ENCODE data around the gene EHBP1. TPM values are rescaled to one million over a fixed set of nuclear protein-coding genes. Genes with fewer than 3 reads are reported as not detected.
A peak's percentile ranks its signal among the peaks of the same experiment; 100 is the strongest.
"Not testable (repeated sequence)": the region's sequence is repeated elsewhere in the genome, so short reads cannot be mapped to it uniquely, and the experiment has no call there.

EHBP1 gene
- total RNA-seq, 1 donor from 2014 or later = 46.5 TPM

DNA sequence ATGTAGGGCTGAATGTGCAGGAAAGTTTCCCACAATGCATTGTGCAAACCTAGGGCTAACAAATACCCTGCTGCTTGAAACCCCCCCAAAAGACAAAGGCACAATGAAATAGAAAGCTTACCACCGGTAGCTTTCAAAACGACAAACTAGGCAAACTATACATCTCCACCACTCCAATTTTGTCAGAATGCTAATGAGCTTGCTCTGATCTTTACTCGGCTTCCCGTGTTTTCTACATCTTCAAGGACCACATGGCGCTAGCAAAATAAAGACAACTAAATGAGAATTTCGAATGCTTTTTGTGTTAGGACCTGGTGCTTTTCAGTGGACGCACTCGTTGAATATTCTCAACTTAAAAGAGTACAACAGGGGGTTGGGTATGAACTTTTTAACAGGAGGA lies 307.9 kb downstream of the EHBP1 start:
- TF ChIP-seq, protein P1, sequence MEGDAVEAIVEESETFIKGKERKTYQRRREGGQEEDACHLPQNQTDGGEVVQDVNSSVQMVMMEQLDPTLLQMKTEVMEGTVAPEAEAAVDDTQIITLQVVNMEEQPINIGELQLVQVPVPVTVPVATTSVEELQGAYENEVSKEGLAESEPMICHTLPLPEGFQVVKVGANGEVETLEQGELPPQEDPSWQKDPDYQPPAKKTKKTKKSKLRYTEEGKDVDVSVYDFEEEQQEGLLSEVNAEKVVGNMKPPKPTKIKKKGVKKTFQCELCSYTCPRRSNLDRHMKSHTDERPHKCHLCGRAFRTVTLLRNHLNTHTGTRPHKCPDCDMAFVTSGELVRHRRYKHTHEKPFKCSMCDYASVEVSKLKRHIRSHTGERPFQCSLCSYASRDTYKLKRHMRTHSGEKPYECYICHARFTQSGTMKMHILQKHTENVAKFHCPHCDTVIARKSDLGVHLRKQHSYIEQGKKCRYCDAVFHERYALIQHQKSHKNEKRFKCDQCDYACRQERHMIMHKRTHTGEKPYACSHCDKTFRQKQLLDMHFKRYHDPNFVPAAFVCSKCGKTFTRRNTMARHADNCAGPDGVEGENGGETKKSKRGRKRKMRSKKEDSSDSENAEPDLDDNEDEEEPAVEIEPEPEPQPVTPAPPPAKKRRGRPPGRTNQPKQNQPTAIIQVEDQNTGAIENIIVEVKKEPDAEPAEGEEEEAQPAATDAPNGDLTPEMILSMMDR (IDR thresholded peaks at IDR 0.05) = no peak
- Mint-ChIP-seq H3K36me3 (ENCODE audit: unreplicated experiment) (peaks cover 18% of the 10 kb centered on the region), H3K4me3 (ENCODE audit: unreplicated experiment) (no peak overlapping the region), H3K9me3 (ENCODE audit: unreplicated experiment) (no peaks in the 10 kb centered on the region), H3K27ac (ENCODE audit: unreplicated experiment) (no peak overlapping the region), H3K27me3 (ENCODE audit: unreplicated experiment) (no peaks in the 10 kb centered on the region), H3K4me1 (ENCODE audit: unreplicated experiment) (peaks cover 4% of the 10 kb centered on the region)
- DNase-seq (ENCODE audit: extremely low spot score, unreplicated experiment) = no peak

DNA sequence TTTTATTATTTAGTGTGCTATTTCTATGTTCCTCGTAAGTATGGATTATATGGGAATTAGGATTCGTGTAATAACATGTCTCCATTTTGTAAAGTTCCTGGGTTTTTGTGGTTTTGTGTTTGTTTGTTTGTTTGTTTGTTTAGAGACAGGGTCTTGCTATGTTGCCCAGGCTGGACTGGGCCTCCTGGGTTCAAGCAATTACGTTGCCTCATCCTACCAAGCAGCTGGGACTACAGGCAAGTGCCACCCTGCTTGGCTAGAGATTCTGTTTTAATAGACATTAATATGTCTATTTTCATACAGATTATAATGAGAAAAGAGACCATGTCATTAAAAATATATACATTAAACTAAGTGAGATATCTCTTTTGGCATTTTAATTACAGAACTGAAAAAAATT lies 309.9 kb downstream of the EHBP1 start:
- Mint-ChIP-seq H3K9me3 (ENCODE audit: unreplicated experiment) (no peaks in the 10 kb centered on the region), H3K36me3 (ENCODE audit: unreplicated experiment) (peaks cover 20% of the 10 kb centered on the region), H3K4me1 (ENCODE audit: unreplicated experiment) (no peaks in the 10 kb centered on the region), H3K27me3 (ENCODE audit: unreplicated experiment) (no peaks in the 10 kb centered on the region), H3K27ac (ENCODE audit: unreplicated experiment) (no peak overlapping the region), H3K4me3 (ENCODE audit: unreplicated experiment) (no peak overlapping the region)
- DNase-seq (ENCODE audit: extremely low spot score, unreplicated experiment) = no peak
- TF ChIP-seq, protein P1 (IDR thresholded peaks at IDR 0.05) = no peak

DNA sequence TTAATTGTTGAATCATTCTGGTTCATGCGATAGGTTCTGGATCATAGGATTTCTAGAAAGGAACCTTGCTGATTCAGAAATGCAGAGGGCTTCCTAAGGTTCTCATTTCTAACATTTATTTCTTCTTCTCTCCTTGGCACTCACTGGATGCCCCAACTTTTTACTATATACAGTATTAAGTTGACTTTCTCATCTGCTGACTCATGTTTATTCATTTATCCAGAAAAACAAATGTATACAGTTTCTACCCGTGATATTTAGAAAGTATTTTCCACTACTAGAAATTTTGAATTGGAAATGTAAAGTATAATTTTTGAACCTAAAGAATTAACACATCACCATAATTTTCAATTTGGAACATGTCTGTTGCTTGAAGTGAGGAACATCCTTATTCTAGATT lies 312.9 kb downstream of the EHBP1 start:
- Mint-ChIP-seq H3K4me3 (ENCODE audit: unreplicated experiment) (no peak overlapping the region), H3K9me3 (ENCODE audit: unreplicated experiment) (no peaks in the 10 kb centered on the region), H3K27me3 (ENCODE audit: unreplicated experiment) (no peaks in the 10 kb centered on the region), H3K27ac (ENCODE audit: unreplicated experiment) (no peak overlapping the region), H3K36me3 (ENCODE audit: unreplicated experiment) (peaks cover 19% of the 10 kb centered on the region), H3K4me1 (ENCODE audit: unreplicated experiment) (no peaks in the 10 kb centered on the region)
- TF ChIP-seq, protein P1 (IDR thresholded peaks at IDR 0.05) = no peak
- no peak for DNase-seq (ENCODE audit: extremely low spot score, unreplicated experiment)

DNA sequence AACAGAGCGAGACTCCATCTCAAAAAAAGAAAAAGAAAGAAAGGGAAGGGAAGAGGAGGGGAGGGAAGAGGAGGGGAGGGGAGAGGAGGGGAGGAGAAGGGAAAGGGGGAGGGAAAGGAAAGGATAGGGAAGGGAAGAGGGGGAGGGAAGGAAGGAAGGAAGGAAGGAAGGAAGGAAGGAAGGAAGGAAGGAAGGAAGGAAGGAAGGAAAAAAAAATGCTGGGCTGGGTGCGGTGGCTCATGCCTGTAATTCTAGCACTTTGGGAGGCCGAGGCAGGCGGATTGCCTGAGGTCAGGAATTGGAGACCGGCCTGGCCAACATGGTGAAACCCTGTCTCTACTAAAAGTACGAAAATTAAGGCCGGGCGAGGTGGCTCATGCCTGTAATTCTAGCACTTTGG lies 314.2 kb downstream of the EHBP1 start:
- not testable (repeated sequence) for H3K4me1 Mint-ChIP-seq (ENCODE audit: unreplicated experiment); H3K4me3 Mint-ChIP-seq (ENCODE audit: unreplicated experiment); H3K27ac Mint-ChIP-seq (ENCODE audit: unreplicated experiment); H3K27me3 Mint-ChIP-seq (ENCODE audit: unreplicated experiment); H3K9me3 Mint-ChIP-seq (ENCODE audit: unreplicated experiment); DNase-seq (ENCODE audit: extremely low spot score, unreplicated experiment)
- peaks cover 17% of the 10 kb centered on the region for H3K36me3 Mint-ChIP-seq (ENCODE audit: unreplicated experiment)

DNA sequence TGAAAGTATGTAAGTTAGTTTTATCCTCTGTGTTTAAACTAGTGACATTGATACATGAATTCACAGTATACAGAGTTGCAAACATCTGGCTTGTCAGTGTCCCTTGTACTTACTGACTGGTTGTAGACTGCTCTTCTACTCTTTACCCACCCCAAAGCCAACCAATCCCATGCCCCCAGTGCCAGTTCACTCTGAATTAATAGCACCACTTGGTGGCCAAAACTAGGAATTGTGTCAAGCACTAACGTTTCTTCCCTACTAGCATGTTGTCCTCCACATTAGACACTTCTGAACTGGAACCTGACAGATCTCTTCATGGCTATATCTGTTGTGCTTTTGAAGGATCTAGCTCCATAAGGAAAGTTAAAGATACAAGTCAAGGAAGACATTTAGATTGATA lies 317.9 kb downstream of the EHBP1 start:
- no peaks in the 10 kb centered on the region for H3K9me3 Mint-ChIP-seq (ENCODE audit: unreplicated experiment)

More for the DNA sequence above, 317.9 kb downstream of the EHBP1 start:
- H3K4me3 Mint-ChIP-seq (ENCODE audit: unreplicated experiment) = no peak overlapping the region
- TF ChIP-seq, protein P1 (IDR thresholded peaks at IDR 0.05) = peak; percentile 52
- no peak for DNase-seq (ENCODE audit: extremely low spot score, unreplicated experiment)
- peaks cover 8% of the 10 kb centered on the region for H3K36me3 Mint-ChIP-seq (ENCODE audit: unreplicated experiment)
- no peaks in the 10 kb centered on the region for H3K4me1 Mint-ChIP-seq (ENCODE audit: unreplicated experiment)
- no peaks in the 10 kb centered on the region for H3K27me3 Mint-ChIP-seq (ENCODE audit: unreplicated experiment)
- no peak overlapping the region for H3K27ac Mint-ChIP-seq (ENCODE audit: unreplicated experiment)

All from osteocyte (in vitro differentiated cells).